ENCODE results near the gene RABGAP1. TPM values are rescaled to one million over a fixed set of nuclear protein-coding genes. Genes with fewer than 3 reads are reported as not detected.

RABGAP1 gene
- total RNA-seq, 1 experiment from 2014 or later, result 64.0 TPM

GRCh38 chr9:123043081-123043939 lies 102.5 kb downstream of the RABGAP1 start:
- no peak for TF ChIP-seq EZH2 (IDR thresholded peaks at IDR 0.05; ENCODE audit: borderline replicate concordance, low read depth, low read length, poor library complexity, severe bottlenecking)
- TF ChIP-seq CTCF (conservative IDR thresholded peaks at IDR 0.05; ENCODE audit: low read depth, low read length), result no peak
- no peak for DNase-seq (ENCODE audit: low spot score)
- Histone ChIP-seq H3K4me3 (ENCODE audit: low read depth, low read length, poor library complexity, severe bottlenecking) (no peak overlapping the region), H3K36me3 (ENCODE audit: insufficient read depth, low read length, poor library complexity, severe bottlenecking) (peaks cover 14% of the 10 kb centered on the region), H3K27me3 (replicated peaks; ENCODE audit: insufficient read depth, low read depth, low read length, poor library complexity) (no peaks in the 10 kb centered on the region), H3K27ac (ENCODE audit: low read depth, low read length, poor library complexity, severe bottlenecking) (no peak overlapping the region), H3K4me1 (ENCODE audit: insufficient read depth, low read length, poor library complexity, severe bottlenecking) (peaks cover 36% of the 10 kb centered on the region), H3K9me3 (ENCODE audit: low read depth, low read length, poor library complexity, severe bottlenecking) (peaks cover 6% of the 10 kb centered on the region)
- no TSS peak for BruUV-seq (replicated peaks)
- intact Hi-C loops (cut with micrococcal nuclease; ENCODE audit: unreplicated experiment), result no loop called here
- ChIA-PET POLR2A (ENCODE audit: low non-redundant PET) (no interaction called here), CTCF (interaction anchor here (0.6 kb wide), 1 partner anchor 102 kb away, joined by 3 read pairs; the partner anchor contains the start of gene RABGAP1)

GRCh38 chr9:123044586-123044985 lies 103.8 kb downstream of the RABGAP1 start:
- H3K4me1 ChIP-seq (ENCODE audit: insufficient read depth, low read length, poor library complexity, severe bottlenecking), result peaks cover 46% of the 10 kb centered on the region
- ChIA-PET POLR2A (ENCODE audit: low non-redundant PET) (no interaction called here), CTCF (no interaction called here)
- TF ChIP-seq EZH2 (IDR thresholded peaks at IDR 0.05; ENCODE audit: borderline replicate concordance, low read depth, low read length, poor library complexity, severe bottlenecking), result no peak
- no peak for TF ChIP-seq CTCF (conservative IDR thresholded peaks at IDR 0.05; ENCODE audit: low read depth, low read length)
- no peak overlapping the region for H3K27ac ChIP-seq (ENCODE audit: low read depth, low read length, poor library complexity, severe bottlenecking)
- H3K27me3 ChIP-seq (replicated peaks; ENCODE audit: insufficient read depth, low read depth, low read length, poor library complexity), result no peaks in the 10 kb centered on the region
- DNase-seq (ENCODE audit: low spot score), result no peak
- intact Hi-C loops (cut with micrococcal nuclease; ENCODE audit: unreplicated experiment), result no loop called here
- peaks cover 14% of the 10 kb centered on the region for H3K36me3 ChIP-seq (ENCODE audit: insufficient read depth, low read length, poor library complexity, severe bottlenecking)
- no peak overlapping the region for H3K4me3 ChIP-seq (ENCODE audit: low read depth, low read length, poor library complexity, severe bottlenecking)
- BruUV-seq (replicated peaks), result no TSS peak
- H3K9me3 ChIP-seq (ENCODE audit: low read depth, low read length, poor library complexity, severe bottlenecking), result peaks cover 6% of the 10 kb centered on the region

- CTCF ChIA-PET, result no interaction called here
- POLR2A ChIA-PET (ENCODE audit: low non-redundant PET), result no interaction called here
- DNase-seq (ENCODE audit: low spot score), result no peak
- peaks cover 14% of the 10 kb centered on the region for H3K36me3 ChIP-seq (ENCODE audit: insufficient read depth, low read length, poor library complexity, severe bottlenecking)
- H3K27ac ChIP-seq (ENCODE audit: low read depth, low read length, poor library complexity, severe bottlenecking), result peak overlapping the region; percentile 18
- BruUV-seq (replicated peaks), result no TSS peak
- intact Hi-C loops (cut with micrococcal nuclease; ENCODE audit: unreplicated experiment), result no loop called here
- H3K9me3 ChIP-seq (ENCODE audit: low read depth, low read length, poor library complexity, severe bottlenecking), result peaks cover 6% of the 10 kb centered on the region
- peaks cover 59% of the 10 kb centered on the region for H3K4me1 ChIP-seq (ENCODE audit: insufficient read depth, low read length, poor library complexity, severe bottlenecking)
- no peaks in the 10 kb centered on the region for H3K27me3 ChIP-seq (replicated peaks; ENCODE audit: insufficient read depth, low read depth, low read length, poor library complexity)
- no peak overlapping the region for H3K4me3 ChIP-seq (ENCODE audit: low read depth, low read length, poor library complexity, severe bottlenecking)
- no peak for TF ChIP-seq CTCF (conservative IDR thresholded peaks at IDR 0.05; ENCODE audit: low read depth, low read length)
- TF ChIP-seq EZH2 (IDR thresholded peaks at IDR 0.05; ENCODE audit: borderline replicate concordance, low read depth, low read length, poor library complexity, severe bottlenecking), result no peak
Measured at GRCh38 chr9:123046406-123047195, 105.8 kb downstream of the RABGAP1 start.

All from A673 (cell line).